GM21423 (cell line): ENCODE measurements around the gene BAZ1B.
A peak's percentile ranks its signal among the peaks of the same experiment; 100 is the strongest.
"Not testable (repeated sequence)": the region's sequence is repeated elsewhere in the genome, so short reads cannot be mapped to it uniquely, and the experiment has no call there.

Experiments
- ATAC-seq: cut with Tn5 transposase; IDR thresholded peaks from one replicate; pipeline ENCODE4 v1.9.1; 2021; ENCODE audit warnings: mild to moderate bottlenecking, moderate library complexity; ENCODE audit not compliant: unreplicated experiment

Gene BAZ1B

DNA sequence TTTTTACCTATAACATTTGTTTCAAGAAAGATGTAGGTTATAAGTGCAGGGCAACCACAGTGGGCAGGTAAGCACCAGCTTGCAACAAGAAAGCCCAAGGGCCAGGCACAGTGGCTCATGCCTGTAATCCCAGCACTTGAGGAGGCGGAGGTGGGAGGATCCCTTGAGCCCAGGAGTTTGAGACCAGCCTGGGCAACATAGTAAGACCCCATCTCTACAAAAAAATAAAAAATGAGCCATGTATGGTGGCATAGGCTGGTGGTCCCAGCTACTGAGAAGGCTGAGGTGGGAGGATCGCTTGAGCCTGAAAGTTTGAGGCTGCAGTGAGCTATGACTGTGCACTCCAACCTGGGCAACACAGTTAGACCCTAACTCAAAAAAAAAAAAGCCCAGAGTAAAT, 22.6 kb upstream of the BAZ1B start:
- ATAC-seq = no peak

- ATAC-seq = no peak
These were observed 19.6 kb upstream of the BAZ1B start for GRCh38 chr7:73541722-73542121.

DNA sequence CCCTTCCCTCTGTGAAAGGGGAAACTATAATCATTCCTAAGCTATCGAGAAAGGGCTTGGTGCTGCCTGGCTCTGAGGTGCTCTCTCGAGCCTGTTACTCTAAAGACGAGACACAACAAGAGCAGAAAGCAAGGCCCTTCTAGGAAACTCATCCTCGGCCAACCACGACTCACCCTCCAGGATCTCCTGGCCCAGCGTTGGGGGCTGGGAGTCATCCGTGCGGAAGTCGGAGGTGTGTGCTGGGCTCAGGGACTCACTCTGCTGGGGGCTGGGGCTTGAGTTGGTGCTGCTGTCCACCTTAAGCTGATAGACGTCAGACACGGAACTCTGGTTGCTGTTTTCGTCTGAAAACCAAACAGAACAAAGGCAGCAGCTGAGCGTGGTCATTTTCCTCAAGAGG, 17.6 kb upstream of the BAZ1B start:
- no peak for ATAC-seq

- not testable (repeated sequence) for ATAC-seq
These were observed 16.4 kb upstream of the BAZ1B start for GRCh38 chr7:73538510-73538909.

GRCh38 chr7:73537051-73537450, 15.0 kb upstream of the BAZ1B start:
- no peak for ATAC-seq

DNA sequence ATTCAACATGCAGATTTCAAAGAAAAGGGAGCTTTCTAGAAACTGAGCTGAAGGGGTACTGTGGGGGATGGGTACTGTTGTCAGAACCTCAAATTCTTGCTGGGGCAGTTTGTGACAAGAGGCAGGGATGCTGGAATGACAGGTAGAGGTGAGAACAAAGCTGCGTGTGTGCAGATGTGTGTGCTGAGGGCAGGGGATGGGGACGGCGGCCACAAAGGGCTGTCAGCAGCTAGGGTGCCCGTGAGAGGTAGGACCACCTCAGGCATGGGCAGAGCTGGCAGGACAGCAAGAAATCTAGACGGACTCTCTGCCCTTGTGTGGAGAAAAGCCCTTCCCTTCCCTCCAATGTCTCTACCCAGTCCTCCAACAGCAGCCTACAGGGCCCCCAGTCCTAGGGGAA, 14.4 kb upstream of the BAZ1B start:
- ATAC-seq = no peak

- not testable (repeated sequence) for ATAC-seq
These were observed 13.8 kb upstream of the BAZ1B start for GRCh38 chr7:73535918-73536317.

GRCh38 chr7:73533742-73534141, 11.6 kb upstream of the BAZ1B start:
- no peak for ATAC-seq

- ATAC-seq = no peak
These were observed 10.1 kb upstream of the BAZ1B start for GRCh38 chr7:73532224-73532623.

GRCh38 chr7:73530800-73531199, 8.7 kb upstream of the BAZ1B start:
- no peak for ATAC-seq

- ATAC-seq = no peak
These were observed 5.1 kb upstream of the BAZ1B start for GRCh38 chr7:73526896-73527821.

- ATAC-seq = not testable (repeated sequence)
These were observed 4.0 kb upstream of the BAZ1B start for GRCh38 chr7:73526158-73526494.

GRCh38 chr7:73521636-73522104, 423 bp downstream of the BAZ1B start:
- peak; percentile 39 for ATAC-seq

DNA sequence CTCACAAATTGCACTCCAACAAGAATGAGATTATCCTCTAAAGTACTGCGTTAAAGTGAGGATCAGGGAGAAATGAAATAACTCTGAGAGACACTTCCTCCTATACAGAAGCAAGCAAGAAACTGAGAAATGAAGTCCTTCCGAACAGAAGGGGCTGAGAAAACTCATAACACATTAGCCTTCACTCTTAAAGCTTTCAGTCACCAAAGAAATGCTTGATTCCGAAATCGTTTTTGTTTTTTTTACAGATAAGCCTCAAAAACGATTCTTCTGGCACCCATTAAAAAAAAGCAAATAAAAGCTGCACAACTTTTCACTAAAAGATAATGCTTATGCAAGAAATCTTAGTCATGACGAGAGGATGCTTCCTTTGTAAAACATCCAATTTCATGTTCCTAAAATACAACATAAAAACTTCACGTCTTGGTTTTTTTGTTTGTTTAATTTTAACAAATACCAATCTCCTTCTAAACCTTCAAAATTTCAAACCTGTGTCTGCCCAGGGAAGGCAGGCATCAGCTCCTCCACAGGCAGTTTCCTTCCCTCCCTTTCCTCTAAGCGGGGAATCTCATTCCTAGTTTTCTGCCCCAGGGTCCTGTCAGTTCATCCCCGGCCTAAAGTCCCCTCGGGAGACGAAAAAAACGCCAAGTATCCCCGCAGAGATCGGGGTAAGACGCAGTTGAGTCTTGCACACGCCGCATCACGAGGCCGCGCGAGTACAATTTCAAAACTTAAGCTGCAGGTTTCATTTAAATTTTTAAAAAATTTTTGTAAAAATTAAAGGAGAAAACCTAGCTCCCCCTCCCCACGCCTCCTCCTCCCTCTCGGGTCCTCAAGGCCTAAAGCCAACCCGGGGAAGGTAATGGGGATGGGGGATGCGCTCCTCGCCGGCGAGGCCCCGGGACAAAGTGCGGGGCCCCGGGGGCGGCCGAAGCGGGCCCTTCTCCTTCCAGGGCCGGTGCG, 1.1 kb downstream of the BAZ1B start:
- no peak for ATAC-seq

GRCh38 chr7:73519867-73520672, 2.0 kb downstream of the BAZ1B start:
- ATAC-seq = no peak

- no peak for ATAC-seq
These were observed 3.6 kb downstream of the BAZ1B start for GRCh38 chr7:73518470-73518869.

GRCh38 chr7:73517241-73517995, 4.7 kb downstream of the BAZ1B start:
- no peak for ATAC-seq

DNA sequence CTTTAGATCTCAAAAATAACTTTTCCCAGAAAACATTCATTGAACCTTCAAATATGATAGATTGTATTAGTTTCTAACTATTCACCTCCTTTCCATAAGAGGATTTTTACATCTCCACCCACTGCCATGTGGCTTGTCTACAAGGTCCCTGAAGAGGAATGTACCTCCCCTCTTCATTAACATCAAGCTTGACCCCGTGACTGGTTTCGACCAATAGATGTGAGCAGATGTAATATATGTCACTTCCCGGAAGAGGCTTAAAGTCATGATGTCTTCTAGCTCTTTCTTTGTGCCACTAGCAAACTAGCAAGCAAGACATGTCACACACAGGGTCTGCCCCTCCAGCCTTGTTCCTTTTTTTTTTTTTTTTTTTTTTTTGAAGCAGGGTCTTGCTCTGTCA, 6.9 kb downstream of the BAZ1B start:
- ATAC-seq = no peak

DNA sequence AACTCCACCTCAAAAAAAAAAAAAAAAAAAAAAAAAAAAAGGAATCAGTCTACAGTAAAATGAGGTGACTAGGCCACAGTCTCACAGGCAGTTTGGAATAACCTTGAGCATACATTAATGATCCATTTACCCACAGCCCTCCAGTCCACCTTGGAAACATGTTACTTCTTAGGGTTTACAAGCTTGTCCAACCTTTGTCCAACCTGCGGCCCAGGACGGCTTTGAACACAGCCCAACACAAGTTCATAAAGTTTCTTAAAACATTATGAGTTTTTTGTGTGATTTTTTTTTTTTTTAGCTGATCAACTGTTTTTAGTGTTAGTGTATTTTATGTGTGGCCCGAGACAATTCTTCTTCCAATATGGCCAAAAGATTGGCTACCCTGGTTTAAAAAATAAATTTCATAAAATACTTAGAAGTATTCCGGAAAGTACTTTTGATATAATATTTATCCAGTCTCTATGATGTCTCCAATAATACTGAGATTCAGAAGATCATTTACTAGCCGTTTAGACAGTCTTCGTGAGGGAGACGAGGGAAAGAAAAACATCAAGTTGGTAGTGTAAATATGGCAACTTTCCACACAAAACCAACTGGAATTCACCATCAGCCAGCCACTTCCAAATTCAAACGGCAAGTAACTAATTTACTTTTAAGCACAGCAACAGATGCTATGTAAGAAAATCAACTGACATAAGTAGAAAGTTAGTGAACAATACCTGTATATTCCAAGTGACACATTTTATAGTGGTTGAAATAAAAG, 9.9 kb downstream of the BAZ1B start:
- no peak for ATAC-seq
